Erythroblast (primary cell): Measurements from ENCODE around the gene TRIOBP.

Source experiments
- DNase-seq, 2 experiments: peaks; one replicate each; lab custom pipeline; 2025; lab: John Stamatoyannopoulos, UW
- GATA1 ChIP-seq: IDR thresholded peaks from 2 replicates; pipeline ENCODE4 v1.6.1; 2011; ENCODE audit warnings: low read depth, mild to moderate bottlenecking, control low read depth, low read length, moderate library complexity
- POLR2A ChIP-seq: IDR thresholded peaks from 2 replicates; pipeline ENCODE4 v1.6.1; 2011; ENCODE audit warnings: mild to moderate bottlenecking, low read length

Gene TRIOBP

GRCh38 chr22:37674951-37675929, 21.6 kb upstream of the TRIOBP start, which contains the start of gene LGALS1:
Gene LGALS1 (plus strand): TSS chr22:37675636. CDS start chr22:37675703, 67 bp downstream.
- TF ChIP-seq POLR2A (peak; percentile 20), GATA1 (no peak)
- peak; percentile 85 to 86 for DNase-seq

GRCh38 chr22:37675930-37676735, 20.7 kb upstream of the TRIOBP start:
- DNase-seq, result no peak

GRCh38 chr22:37676736-37677492, 19.9 kb upstream of the TRIOBP start:
- peak; percentile 79 to 84 for DNase-seq
- TF ChIP-seq GATA1 (no peak), POLR2A (no peak)

More at GRCh38 chr22:37675930-37676735, 20.7 kb upstream of the TRIOBP start:
- no peak for TF ChIP-seq POLR2A
- TF ChIP-seq GATA1, result no peak

- DNase-seq, result no peak
- no peak for TF ChIP-seq GATA1
- TF ChIP-seq POLR2A, result no peak
Measured at GRCh38 chr22:37677493-37677974, 19.3 kb upstream of the TRIOBP start.

- no peak for DNase-seq
- TF ChIP-seq GATA1, result no peak
- no peak for TF ChIP-seq POLR2A
Measured at GRCh38 chr22:37678372-37678771, 18.5 kb upstream of the TRIOBP start.

GRCh38 chr22:37679670-37680069, 17.2 kb upstream of the TRIOBP start:
- no peak for TF ChIP-seq GATA1
- TF ChIP-seq POLR2A, result no peak
- DNase-seq, result no peak

GRCh38 chr22:37680191-37680851, 16.5 kb upstream of the TRIOBP start:
- DNase-seq, result no peak
- TF ChIP-seq GATA1 (no peak), POLR2A (no peak)

- no peak for TF ChIP-seq GATA1
- no peak for DNase-seq
Measured at GRCh38 chr22:37681001-37681424, 15.8 kb upstream of the TRIOBP start.

- TF ChIP-seq GATA1 (no peak), POLR2A (no peak)
- peak; percentile 79 to 85 for DNase-seq
Measured at GRCh38 chr22:37681556-37682049, 15.2 kb upstream of the TRIOBP start.

GRCh38 chr22:37684803-37685615, 11.8 kb upstream of the TRIOBP start:
- no peak for TF ChIP-seq GATA1
- no peak for TF ChIP-seq POLR2A
- DNase-seq, result no peak

- peak; percentile 90 to 93 for DNase-seq
- TF ChIP-seq POLR2A (peak; percentile 79), GATA1 (no peak)
Measured at GRCh38 chr22:37686002-37686982, 10.6 kb upstream of the TRIOBP start, which contains the start of gene NOL12. Gene NOL12 (plus strand): TSS chr22:37686343. CDS start chr22:37686393, 50 bp downstream.
